ENCODE data around the gene TOP3B. TPM values are rescaled to one million over a fixed set of nuclear protein-coding genes. Genes with fewer than 3 reads are reported as not detected.

The TOP3B gene
- total RNA-seq, 1 experiment from 2014 or later, result 42.4 TPM

- ATAC-seq, result no peak
- POLR2A ChIA-PET (ENCODE audit: unreplicated experiment), result no interaction called here
- Histone ChIP-seq H3K36me3 (ENCODE audit: low read depth, low read length) (no peaks in the 10 kb centered on the region), H3K9me2 (replicated peaks; ENCODE audit: low read length) (no peaks in the 10 kb centered on the region), H3K9ac (ENCODE audit: low read length) (no peak overlapping the region), H3F3A (ENCODE audit: low read length, unreplicated experiment) (no peaks in the 10 kb centered on the region), H2AFZ (ENCODE audit: low read length) (no peak overlapping the region), H3K27ac (ENCODE audit: low read length) (no peak overlapping the region), H3K4me1 (ENCODE audit: insufficient read depth, low read length) (no peaks in the 10 kb centered on the region), H3K4me2 (ENCODE audit: low read length) (no peak overlapping the region), H3K9me3 (ENCODE audit: low read length) (no peaks in the 10 kb centered on the region), H3K27me3 (ENCODE audit: low read length) (no peaks in the 10 kb centered on the region), H3K4me3 (ENCODE audit: low read length) (no peak overlapping the region), H3K79me2 (ENCODE audit: low read length) (no peaks in the 10 kb centered on the region), H4K20me1 (ENCODE audit: low read length) (no peaks in the 10 kb centered on the region)
- CTCF ChIA-PET, result no interaction called here
- BruUV-seq (replicated peaks), result no TSS peak
- no peak for DNase-seq
- TF ChIP-seq EZH2phosphoT487 (IDR thresholded peaks at IDR 0.05; ENCODE audit: borderline replicate concordance, low read length), result no peak
- intact Hi-C loops (cut with micrococcal nuclease), result no loop called here
Measured at GRCh38 chr22:21920341-21921183, 62.0 kb downstream of the TOP3B start.

- Histone ChIP-seq H3K27me3 (ENCODE audit: low read length) (no peaks in the 10 kb centered on the region), H3K9me2 (replicated peaks; ENCODE audit: low read length) (no peaks in the 10 kb centered on the region), H3K4me2 (ENCODE audit: low read length) (no peak overlapping the region), H3K27ac (ENCODE audit: low read length) (no peak overlapping the region), H3K9me3 (ENCODE audit: low read length) (no peaks in the 10 kb centered on the region), H4K20me1 (ENCODE audit: low read length) (no peaks in the 10 kb centered on the region), H3K36me3 (ENCODE audit: low read depth, low read length) (no peaks in the 10 kb centered on the region), H3K79me2 (ENCODE audit: low read length) (no peaks in the 10 kb centered on the region), H3K9ac (ENCODE audit: low read length) (no peak overlapping the region), H3K4me3 (ENCODE audit: low read length) (no peak overlapping the region), H3F3A (ENCODE audit: low read length, unreplicated experiment) (no peaks in the 10 kb centered on the region), H2AFZ (ENCODE audit: low read length) (no peak overlapping the region), H3K4me1 (ENCODE audit: insufficient read depth, low read length) (no peaks in the 10 kb centered on the region)
- no TSS peak for BruUV-seq (replicated peaks)
- ATAC-seq, result no peak
- ChIA-PET CTCF (no interaction called here), POLR2A (ENCODE audit: unreplicated experiment) (no interaction called here)
- DNase-seq, result no peak
- intact Hi-C loops (cut with micrococcal nuclease), result no loop called here
- no peak for TF ChIP-seq EZH2 (IDR thresholded peaks at IDR 0.05; ENCODE audit: low read length, unreplicated experiment)
- no peak for TF ChIP-seq CTCF (conservative IDR thresholded peaks at IDR 0.05; ENCODE audit: low read depth, low read length)
- TF ChIP-seq EZH2phosphoT487 (IDR thresholded peaks at IDR 0.05; ENCODE audit: borderline replicate concordance, low read length), result no peak
Measured at GRCh38 chr22:21919526-21920307, 62.9 kb downstream of the TOP3B start.

GRCh38 chr22:21918466-21919185 lies 64.0 kb downstream of the TOP3B start:
- no peaks in the 10 kb centered on the region for H3K9me2 ChIP-seq (replicated peaks; ENCODE audit: low read length)
- no peaks in the 10 kb centered on the region for H3K27me3 ChIP-seq (ENCODE audit: low read length)
- no peak for TF ChIP-seq EZH2phosphoT487 (IDR thresholded peaks at IDR 0.05; ENCODE audit: borderline replicate concordance, low read length)
- TF ChIP-seq EZH2 (IDR thresholded peaks at IDR 0.05; ENCODE audit: low read length, unreplicated experiment), result no peak
- TF ChIP-seq CTCF (conservative IDR thresholded peaks at IDR 0.05; ENCODE audit: low read depth, low read length), result no peak
- H3K4me1 ChIP-seq (ENCODE audit: insufficient read depth, low read length), result no peaks in the 10 kb centered on the region
- no peak overlapping the region for H3K4me2 ChIP-seq (ENCODE audit: low read length)
- H3F3A ChIP-seq (ENCODE audit: low read length, unreplicated experiment), result no peaks in the 10 kb centered on the region
- H3K27ac ChIP-seq (ENCODE audit: low read length), result no peak overlapping the region
- DNase-seq (no peak), ATAC-seq (no peak)
- ChIA-PET POLR2A (ENCODE audit: unreplicated experiment) (no interaction called here), CTCF (no interaction called here)
- no peak overlapping the region for H3K9ac ChIP-seq (ENCODE audit: low read length)
- H4K20me1 ChIP-seq (ENCODE audit: low read length), result no peaks in the 10 kb centered on the region
- H2AFZ ChIP-seq (ENCODE audit: low read length), result no peak overlapping the region
- H3K79me2 ChIP-seq (ENCODE audit: low read length), result no peaks in the 10 kb centered on the region
- H3K9me3 ChIP-seq (ENCODE audit: low read length), result no peaks in the 10 kb centered on the region
- intact Hi-C loops (cut with micrococcal nuclease), result no loop called here
- no peaks in the 10 kb centered on the region for H3K36me3 ChIP-seq (ENCODE audit: low read depth, low read length)
- BruUV-seq (replicated peaks), result no TSS peak
- H3K4me3 ChIP-seq (ENCODE audit: low read length), result no peak overlapping the region

Data from PC-3 (cell line).